Activated naive CD4-positive, alpha-beta T cell treated with anti-CD3 and anti-CD28 coated beads for 36 hours (primary cell): ENCODE data around the gene MLLT3. TPM values are rescaled to one million over a fixed set of nuclear protein-coding genes. Genes with fewer than 3 reads are reported as not detected.

ENCODE experiments used
- CTCF ChIA-PET: fragments of 350-600 bp; sonication (Branson Sonifier 250); formaldehyde crosslinking; loops from one replicate; lab custom pipeline; 2021; ENCODE audit warnings: antibody characterized with exemption; lab: Charles Lee
- DNase-seq: peaks from one replicate; pipeline ENCODE4 v3.0.0-alpha.2; 2020
- H3K27ac Mint-ChIP-seq: one replicate; pipeline ENCODE4 v1.8.0; 2021; ENCODE audit warnings: mild to moderate bottlenecking, mixed read lengths
- H3K27me3 Mint-ChIP-seq: one replicate; pipeline ENCODE4 v1.8.0; 2021; ENCODE audit warnings: low read depth, mixed read lengths
- H3K36me3 Mint-ChIP-seq: one replicate; pipeline ENCODE4 v1.8.0; 2021; ENCODE audit warnings: low read depth, mixed read lengths
- H3K4me1 Mint-ChIP-seq: one replicate; pipeline ENCODE4 v1.8.0; 2021; ENCODE audit warnings: low read depth, mixed read lengths
- H3K4me3 Mint-ChIP-seq: one replicate; pipeline ENCODE4 v1.8.0; 2021; ENCODE audit warnings: mild to moderate bottlenecking, moderate library complexity, mixed read lengths
- H3K9me3 Mint-ChIP-seq: one replicate; pipeline ENCODE4 v1.8.0; 2021; ENCODE audit warnings: mixed read lengths
- intact Hi-C: fragments of 100-400 bp; cut with micrococcal nuclease; formaldehyde crosslinking; loops from one replicate; pipeline ENCODE4 v1.15.1; 2023
- total RNA-seq, 2 experiments: library from RNA; stranded (reverse); gene quantifications; one replicate each; pipeline ENCODE4 v1.2.3, GENCODE V29; 2021

The MLLT3 gene
- total RNA-seq, 2 experiments from 2014 or later = 44.3 to 51.4 TPM

GRCh38 chr9:20442461-20443319 is 179.6 kb downstream of the MLLT3 start:
- peaks cover 8% of the 10 kb centered on the region for H3K36me3 Mint-ChIP-seq
- intact Hi-C loops = no loop called here
- H3K4me3 Mint-ChIP-seq = no peak overlapping the region
- peak overlapping the region; percentile 9 for H3K27ac Mint-ChIP-seq
- H3K27me3 Mint-ChIP-seq = no peaks in the 10 kb centered on the region
- H3K4me1 Mint-ChIP-seq = peaks cover 53% of the 10 kb centered on the region
- no peaks in the 10 kb centered on the region for H3K9me3 Mint-ChIP-seq
- no peak for DNase-seq
- CTCF ChIA-PET = no interaction called here

GRCh38 chr9:20441711-20442423 is 180.4 kb downstream of the MLLT3 start:
- Mint-ChIP-seq H3K27ac (peak overlapping the region; percentile 9), H3K4me1 (peaks cover 57% of the 10 kb centered on the region), H3K4me3 (peak overlapping the region; percentile 27), H3K9me3 (no peaks in the 10 kb centered on the region), H3K36me3 (peaks cover 8% of the 10 kb centered on the region), H3K27me3 (no peaks in the 10 kb centered on the region)
- DNase-seq = no peak
- CTCF ChIA-PET = interaction anchor here (1.1 to 1.6 kb wide), 2 partner anchors 10 to 41 kb away, joined by 3 read pairs; no protein-coding TSS in a partner anchor
- intact Hi-C loops = no loop called here

- Mint-ChIP-seq H3K4me1 (peaks cover 58% of the 10 kb centered on the region), H3K36me3 (peaks cover 8% of the 10 kb centered on the region), H3K27ac (no peak overlapping the region), H3K27me3 (no peaks in the 10 kb centered on the region), H3K4me3 (peak overlapping the region; percentile 47), H3K9me3 (no peaks in the 10 kb centered on the region)
- CTCF ChIA-PET = interaction anchor here (1.1 to 1.6 kb wide), 2 partner anchors 9 to 40 kb away, joined by 3 read pairs; no protein-coding TSS in a partner anchor
- intact Hi-C loops = no loop called here
- no peak for DNase-seq
These were observed 181.1 kb downstream of the MLLT3 start for GRCh38 chr9:20441166-20441565.

GRCh38 chr9:20437476-20437875 is 184.8 kb downstream of the MLLT3 start:
- intact Hi-C loops = loop anchor here (2.0 kb wide), 1 partner anchor 55 kb away; no protein-coding TSS in a partner anchor
- DNase-seq = no peak
- Mint-ChIP-seq H3K4me3 (no peak overlapping the region), H3K9me3 (no peaks in the 10 kb centered on the region), H3K36me3 (peaks cover 5% of the 10 kb centered on the region), H3K27ac (no peak overlapping the region), H3K4me1 (peaks cover 47% of the 10 kb centered on the region), H3K27me3 (no peaks in the 10 kb centered on the region)
- CTCF ChIA-PET = interaction anchor here (0.6 to 0.9 kb wide), 2 partner anchors 83 to 898 kb away, joined by 4 read pairs; partner anchors contain the start of gene KLHL9

GRCh38 chr9:20436476-20437195 is 185.7 kb downstream of the MLLT3 start:
- no peaks in the 10 kb centered on the region for H3K27me3 Mint-ChIP-seq
- H3K36me3 Mint-ChIP-seq = peaks cover 5% of the 10 kb centered on the region
- H3K9me3 Mint-ChIP-seq = no peaks in the 10 kb centered on the region
- CTCF ChIA-PET = no interaction called here
- intact Hi-C loops = loop anchor here (2.0 kb wide), 1 partner anchor 54 kb away; no protein-coding TSS in a partner anchor
- H3K4me3 Mint-ChIP-seq = no peak overlapping the region
- H3K27ac Mint-ChIP-seq = no peak overlapping the region
- no peak for DNase-seq
- peaks cover 38% of the 10 kb centered on the region for H3K4me1 Mint-ChIP-seq

- Mint-ChIP-seq H3K9me3 (no peaks in the 10 kb centered on the region), H3K4me1 (peaks cover 24% of the 10 kb centered on the region), H3K36me3 (no peaks in the 10 kb centered on the region), H3K27ac (no peak overlapping the region), H3K27me3 (no peaks in the 10 kb centered on the region), H3K4me3 (no peak overlapping the region)
- intact Hi-C loops = no loop called here
- no peak for DNase-seq
- CTCF ChIA-PET = no interaction called here
These were observed 193.3 kb downstream of the MLLT3 start for GRCh38 chr9:20428976-20429375.

DNA sequence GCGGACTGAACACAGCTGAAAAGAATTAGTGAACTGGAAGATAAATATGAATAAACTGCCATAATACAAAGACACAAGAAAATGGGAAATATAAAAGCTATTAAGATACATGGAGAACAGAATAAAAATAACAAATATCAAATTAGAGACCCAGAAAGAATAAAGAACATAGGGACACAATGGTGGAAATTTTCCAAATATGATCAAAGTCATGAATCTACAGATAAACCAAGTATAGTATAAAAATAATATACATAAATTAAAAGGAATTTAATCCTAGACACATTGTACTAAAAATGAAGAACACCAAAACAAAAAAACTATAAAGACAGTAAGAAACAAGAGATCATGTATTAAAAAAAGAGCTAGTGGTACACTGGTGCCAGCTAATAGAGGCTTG is 194.9 kb downstream of the MLLT3 start:
- H3K27me3 Mint-ChIP-seq = no peaks in the 10 kb centered on the region
- intact Hi-C loops = no loop called here
- H3K27ac Mint-ChIP-seq = no peak overlapping the region
- H3K9me3 Mint-ChIP-seq = no peaks in the 10 kb centered on the region
- H3K36me3 Mint-ChIP-seq = no peaks in the 10 kb centered on the region
- peaks cover 24% of the 10 kb centered on the region for H3K4me1 Mint-ChIP-seq
- CTCF ChIA-PET = no interaction called here
- no peak for DNase-seq
- H3K4me3 Mint-ChIP-seq = no peak overlapping the region

GRCh38 chr9:20426019-20426418 is 196.3 kb downstream of the MLLT3 start:
- Mint-ChIP-seq H3K27me3 (no peaks in the 10 kb centered on the region), H3K4me1 (peaks cover 28% of the 10 kb centered on the region), H3K9me3 (no peaks in the 10 kb centered on the region), H3K27ac (no peak overlapping the region), H3K4me3 (no peak overlapping the region), H3K36me3 (no peaks in the 10 kb centered on the region)
- CTCF ChIA-PET = interaction anchor here (0.6 to 1.0 kb wide), 3 partner anchors 506 to 893 kb away, joined by 3 to 4 read pairs (median 3); no protein-coding TSS in a partner anchor
- intact Hi-C loops = no loop called here
- DNase-seq = no peak

DNA sequence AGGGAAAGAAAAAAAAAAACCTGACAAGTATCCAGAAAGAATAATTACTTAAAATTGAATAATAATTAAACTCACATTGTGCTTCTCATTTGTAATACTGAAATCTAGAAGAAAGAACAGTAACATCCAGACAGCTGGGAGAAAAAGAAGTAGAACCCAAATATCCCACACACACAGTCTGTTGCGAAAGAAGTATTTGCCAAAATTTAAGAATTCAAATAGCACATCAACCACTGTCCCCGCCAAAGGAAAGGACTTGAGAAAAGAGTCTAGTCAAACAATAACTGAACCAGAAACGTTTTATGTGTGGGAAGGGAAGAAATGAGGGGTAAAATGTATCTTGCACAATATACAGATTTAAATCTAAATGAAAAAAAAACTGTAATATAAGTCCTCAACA is 202.8 kb downstream of the MLLT3 start:
- CTCF ChIA-PET = no interaction called here
- H3K4me1 Mint-ChIP-seq = peaks cover 37% of the 10 kb centered on the region
- intact Hi-C loops = loop anchor here (5.0 kb wide), 1 partner anchor 263 kb away; the partner anchor contains the start of gene FOCAD

GRCh38 chr9:20418485-20418884 is 203.8 kb downstream of the MLLT3 start:
- CTCF ChIA-PET = no interaction called here

More for the DNA sequence above, 202.8 kb downstream of the MLLT3 start:
- H3K9me3 Mint-ChIP-seq = no peaks in the 10 kb centered on the region
- H3K27ac Mint-ChIP-seq = no peak overlapping the region
- no peaks in the 10 kb centered on the region for H3K27me3 Mint-ChIP-seq
- no peak for DNase-seq
- H3K4me3 Mint-ChIP-seq = no peak overlapping the region
- H3K36me3 Mint-ChIP-seq = no peaks in the 10 kb centered on the region

GRCh38 chr9:20417373-20418080 is 204.8 kb downstream of the MLLT3 start:
- peaks cover 42% of the 10 kb centered on the region for H3K4me1 Mint-ChIP-seq

More at GRCh38 chr9:20418485-20418884, 203.8 kb downstream of the MLLT3 start:
- H3K27me3 Mint-ChIP-seq = no peaks in the 10 kb centered on the region
- no peak overlapping the region for H3K27ac Mint-ChIP-seq
- peaks cover 5% of the 10 kb centered on the region for H3K36me3 Mint-ChIP-seq
- H3K4me1 Mint-ChIP-seq = peaks cover 39% of the 10 kb centered on the region
- DNase-seq = no peak
- intact Hi-C loops = loop anchor here (5.0 kb wide), 1 partner anchor 264 kb away; the partner anchor contains the start of gene FOCAD
- H3K4me3 Mint-ChIP-seq = no peak overlapping the region
- H3K9me3 Mint-ChIP-seq = no peaks in the 10 kb centered on the region

More at GRCh38 chr9:20417373-20418080, 204.8 kb downstream of the MLLT3 start:
- H3K27ac Mint-ChIP-seq = no peak overlapping the region
- peaks cover 9% of the 10 kb centered on the region for H3K36me3 Mint-ChIP-seq
- no peak for DNase-seq
- H3K9me3 Mint-ChIP-seq = no peaks in the 10 kb centered on the region
- H3K27me3 Mint-ChIP-seq = no peaks in the 10 kb centered on the region
- no peak overlapping the region for H3K4me3 Mint-ChIP-seq
- intact Hi-C loops = loop anchor here (5.0 kb wide), 1 partner anchor 265 kb away; the partner anchor contains the start of gene FOCAD
- CTCF ChIA-PET = interaction anchor here (0.7 kb wide), 1 partner anchor 49 kb away, joined by 3 read pairs; no protein-coding TSS in a partner anchor
